GM19099 (cell line): ENCODE measurements around the gene CALML3.

Experiments used
- POLR2A ChIP-seq: IDR thresholded peaks from 3 replicates; pipeline ENCODE4 v1.6.1; 2011; ENCODE audit warnings: low read depth; ENCODE audit not compliant: insufficient read length; ENCODE audit errors: extremely low read depth

The CALML3 gene

DNA sequence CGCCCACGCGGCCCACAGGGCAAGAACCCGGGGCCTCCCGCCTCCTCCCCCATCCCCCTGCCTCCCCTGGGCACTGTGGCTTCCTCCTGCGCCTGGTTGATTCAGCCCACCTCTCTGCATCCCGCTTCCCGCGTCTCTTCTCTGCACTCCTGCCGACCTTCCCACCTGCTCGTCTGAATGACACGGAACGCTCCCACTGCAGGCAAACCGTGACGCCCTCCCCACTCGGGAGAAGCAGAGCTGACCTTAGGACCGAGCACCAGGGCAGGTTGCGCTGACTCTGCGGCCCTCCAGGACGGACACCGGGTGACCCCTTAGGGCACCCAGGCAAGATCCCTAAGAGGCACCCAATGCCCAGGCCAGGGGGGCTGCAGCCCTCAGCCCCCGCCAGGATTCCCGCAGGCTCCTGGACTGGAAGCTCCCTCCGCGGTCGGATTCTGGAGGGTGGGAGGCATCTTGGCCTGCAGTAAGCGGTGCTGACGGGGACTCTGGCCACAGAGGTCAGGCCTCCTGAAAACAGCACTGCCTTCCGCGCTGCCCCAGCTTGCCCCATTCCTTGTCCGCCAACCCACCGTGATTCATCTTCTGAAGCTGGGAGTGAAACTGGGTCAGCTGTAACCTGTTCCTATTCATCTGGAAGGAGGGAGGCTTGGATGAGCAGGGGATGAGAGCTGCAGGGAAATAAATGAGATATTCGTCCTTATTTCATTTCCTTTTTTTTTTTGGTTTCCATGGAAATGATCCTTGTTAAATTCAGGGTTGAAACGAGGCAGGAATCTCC lies 990 bp downstream of the CALML3 start:
- no peak for TF ChIP-seq POLR2A

DNA sequence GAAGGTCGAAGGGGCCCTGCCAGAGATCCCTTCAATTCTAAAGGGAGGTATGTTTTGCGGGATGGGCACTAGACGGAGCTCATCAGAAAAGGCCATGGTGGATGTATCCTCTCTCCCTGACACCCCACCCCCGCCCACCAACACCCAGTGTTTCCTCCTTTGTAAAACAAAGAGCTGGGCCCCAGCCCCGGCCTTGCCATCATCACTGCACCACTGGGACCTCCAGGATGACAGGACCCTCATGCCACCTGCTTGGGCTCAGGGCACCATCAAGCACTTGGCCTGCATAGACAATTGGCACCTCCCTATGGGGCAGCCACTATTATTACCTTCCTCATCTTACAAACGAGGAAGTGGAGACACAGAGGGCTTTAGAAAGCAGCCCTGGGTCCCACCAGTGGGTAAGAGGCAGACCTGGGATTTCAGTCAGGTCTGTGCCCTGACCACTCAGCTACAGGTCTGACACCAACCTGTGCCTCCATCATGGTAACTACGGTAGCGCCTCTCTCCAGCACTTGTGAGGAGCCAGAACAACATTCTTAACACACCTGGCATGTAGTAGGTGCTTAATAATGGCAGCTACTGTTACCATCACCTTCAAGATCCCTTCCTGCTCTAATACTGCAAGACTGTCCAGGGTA lies 2.0 kb downstream of the CALML3 start:
- TF ChIP-seq POLR2A, result no peak

DNA sequence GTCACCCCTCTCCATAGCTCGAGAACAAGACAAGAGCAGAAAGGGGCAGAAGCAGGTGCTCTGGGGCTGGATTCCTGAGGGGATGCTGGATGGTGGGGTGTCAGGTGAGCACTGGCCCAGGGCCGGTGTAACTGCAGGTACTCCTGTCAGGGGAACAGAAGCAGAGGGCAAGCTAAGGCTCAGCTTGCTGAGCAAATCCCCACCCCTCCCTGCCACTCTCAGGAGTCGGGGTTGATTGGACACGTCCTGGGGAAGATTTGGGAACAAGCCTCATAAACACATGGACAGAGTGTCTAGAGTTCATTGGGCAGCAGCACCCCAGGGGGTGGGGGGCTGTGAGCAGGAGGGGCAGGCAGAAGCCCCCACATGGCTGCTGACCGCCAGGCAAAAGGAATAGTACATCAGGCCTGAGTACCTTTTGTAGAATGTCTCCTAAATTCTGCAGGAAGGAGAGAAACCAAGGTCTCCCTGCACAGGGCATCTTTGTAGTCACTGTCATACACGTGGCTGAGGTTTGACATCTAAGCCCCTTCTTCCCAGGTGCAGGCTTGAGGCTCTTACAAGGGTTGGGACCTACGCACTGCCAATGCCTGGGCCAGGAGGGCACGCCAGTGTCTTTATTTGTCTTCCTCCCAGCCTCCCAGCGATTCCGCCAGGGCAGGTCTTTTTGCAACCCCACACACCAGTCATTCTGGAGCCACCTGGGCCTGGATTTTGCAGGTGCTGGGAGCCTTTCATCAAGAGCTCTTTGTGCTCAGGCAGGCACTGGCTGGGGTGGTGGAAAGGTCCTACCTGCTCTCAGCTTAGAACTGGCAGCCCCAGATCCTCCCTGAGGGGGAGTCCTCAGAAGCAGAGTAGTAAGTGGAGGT lies 2.8 kb downstream of the CALML3 start:
- no peak for TF ChIP-seq POLR2A

GRCh38 chr10:5528989-5529701 lies 4.4 kb downstream of the CALML3 start:
- TF ChIP-seq POLR2A, result no peak

DNA sequence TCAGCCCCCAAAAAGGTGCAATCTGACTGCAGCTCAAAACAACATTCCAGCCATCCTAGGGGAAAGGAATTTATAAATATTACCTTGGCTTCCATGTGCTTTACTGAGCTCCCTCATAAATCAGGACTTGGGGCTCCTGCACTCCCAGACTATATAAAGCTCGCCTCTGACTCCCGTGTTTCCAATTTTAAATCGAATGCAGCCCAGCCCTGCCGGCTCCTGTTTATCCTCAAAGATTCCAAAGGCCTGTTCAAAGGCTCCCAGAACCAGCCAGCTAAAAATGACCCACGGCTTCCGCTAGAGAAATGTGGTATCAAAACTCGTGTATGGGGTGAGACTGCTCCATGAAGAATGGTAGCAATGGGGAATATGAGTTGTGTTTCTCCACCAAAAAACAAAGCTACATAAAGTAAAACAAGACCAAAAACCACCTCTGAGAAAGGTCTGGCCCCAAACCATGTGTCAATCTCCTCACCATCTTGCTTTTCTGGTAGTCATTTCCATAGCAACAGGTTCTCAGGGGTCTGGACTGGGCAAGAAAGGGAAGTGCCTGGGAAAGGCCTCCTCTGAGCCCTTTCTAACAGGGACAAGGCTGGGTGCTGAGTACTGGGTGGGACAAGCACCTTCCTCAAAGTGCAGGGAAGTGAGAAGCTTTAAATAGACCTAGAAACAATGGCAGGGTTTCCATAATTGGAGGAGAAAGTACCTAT lies 5.1 kb downstream of the CALML3 start:
- TF ChIP-seq POLR2A, result no peak

DNA sequence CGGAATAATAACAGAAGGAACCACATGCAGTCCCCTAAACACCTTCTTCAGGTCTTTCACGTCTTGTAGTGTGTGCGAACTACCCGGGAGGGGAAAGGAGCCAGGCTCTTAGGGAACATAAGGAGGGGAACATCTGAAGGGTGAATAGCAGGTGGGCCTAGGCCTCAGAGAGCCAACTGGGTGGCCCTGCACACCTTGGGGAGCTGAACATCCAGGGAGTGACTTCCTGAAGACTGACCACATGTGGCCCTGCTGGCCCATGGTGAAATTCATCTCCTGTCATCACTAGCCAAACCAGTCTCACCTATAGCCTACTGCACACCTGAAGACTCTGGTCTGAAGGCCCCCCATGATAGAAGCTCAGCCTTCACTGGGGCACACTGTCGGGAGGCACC lies 5.6 kb downstream of the CALML3 start:
- no peak for TF ChIP-seq POLR2A

- TF ChIP-seq POLR2A, result no peak
Measured at GRCh38 chr10:5530846-5531557, 6.2 kb downstream of the CALML3 start.

GRCh38 chr10:5531558-5532306 lies 7.0 kb downstream of the CALML3 start:
- TF ChIP-seq POLR2A, result no peak

DNA sequence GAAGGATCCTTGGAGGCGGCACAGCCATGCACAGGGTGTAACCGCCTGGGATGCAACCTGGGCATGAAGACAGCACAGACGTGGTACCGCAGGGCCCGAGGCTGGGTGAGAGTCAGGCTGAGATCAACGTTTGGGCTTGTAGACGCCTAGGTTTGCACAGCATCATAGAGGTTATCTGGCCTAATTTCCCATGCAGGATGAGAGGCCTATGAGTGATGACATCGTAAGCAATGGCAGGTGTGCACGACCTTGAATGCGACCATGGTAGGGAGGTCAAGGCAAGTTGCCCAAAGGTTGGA lies 7.5 kb downstream of the CALML3 start:
- TF ChIP-seq POLR2A, result no peak

GRCh38 chr10:5532618-5533097 lies 7.9 kb downstream of the CALML3 start:
- no peak for TF ChIP-seq POLR2A

GRCh38 chr10:5533098-5533731 lies 8.5 kb downstream of the CALML3 start:
- TF ChIP-seq POLR2A, result no peak

- no peak for TF ChIP-seq POLR2A
Measured at GRCh38 chr10:5534051-5534821, 9.5 kb downstream of the CALML3 start.
